GM11168 (cell line): ENCODE data around the gene DHX8.

Experiments
- in situ Hi-C: fragments of 300-500 bp; cut with MboI; formaldehyde crosslinking; loops from one replicate; pipeline ENCODE4 v1.12.0; 2022; ENCODE audit warnings: low sequenced_read_pairs; ENCODE audit not compliant: unreplicated experiment

The DHX8 gene

GRCh38 chr17:43568506-43569082 is 84.8 kb downstream of the DHX8 start:
- in situ Hi-C loops: no loop called here

GRCh38 chr17:43570518-43570928 is 86.7 kb downstream of the DHX8 start:
- in situ Hi-C loops: no loop called here

GRCh38 chr17:43572368-43572980 is 88.7 kb downstream of the DHX8 start:
- in situ Hi-C loops: no loop called here

- in situ Hi-C loops: no loop called here
Observed at GRCh38 chr17:43573579-43574321, 90.0 kb downstream of the DHX8 start.

- in situ Hi-C loops: no loop called here
Observed at GRCh38 chr17:43574348-43574747, 90.6 kb downstream of the DHX8 start.

- in situ Hi-C loops: loop anchor here (5.0 kb wide), 1 partner anchor 187 kb away; no protein-coding TSS in a partner anchor
Observed at GRCh38 chr17:43574896-43575525, 91.2 kb downstream of the DHX8 start.
